Thymus (tissue), 11 donors: ENCODE data around the gene TEX13B. TPM values are rescaled to one million over a fixed set of nuclear protein-coding genes. Genes with fewer than 3 reads are reported as not detected.
"Not testable (repeated sequence)": the region's sequence is repeated elsewhere in the genome, so short reads cannot be mapped to it uniquely, and the experiment has no call there.

Source experiments
- DNase-seq, 9 donors: peaks; one replicate each; pipeline ENCODE4 v3.0.0-alpha.2; 2013; ENCODE audit warnings: low spot score in 9 of 9, low read depth in 6 of 9, missing footprints in 1 of 9
- H3K27ac ChIP-seq, 2 donors: one replicate each; pipeline ENCODE4 v1.5.1; 2013; ENCODE audit warnings: control low read depth in 1 of 2, low read depth in 1 of 2, low read length in 1 of 2, mild to moderate bottlenecking in 1 of 2, moderate library complexity in 1 of 2
- H3K27me3 ChIP-seq, 2 donors: one replicate each; pipeline ENCODE4 v1.5.1; 2013; ENCODE audit warnings: low read length in 1 of 2; ENCODE audit not compliant: control insufficient read depth in 2 of 2, insufficient read depth in 1 of 2
- H3K36me3 ChIP-seq, 2 donors: one replicate each; pipeline ENCODE4 v1.5.1; 2013; ENCODE audit warnings: low read length in 1 of 2, mild to moderate bottlenecking in 1 of 2, moderate library complexity in 1 of 2; ENCODE audit not compliant: control insufficient read depth in 2 of 2, insufficient read depth in 2 of 2
- H3K4me1 ChIP-seq, 2 donors: one replicate each; pipeline ENCODE4 v1.5.1; 2013; ENCODE audit warnings: low read length in 2 of 2; ENCODE audit not compliant: control insufficient read depth in 2 of 2, insufficient read depth in 2 of 2
- H3K4me3 ChIP-seq, 2 donors: one replicate each; pipeline ENCODE4 v1.5.1; 2013; ENCODE audit warnings: low read length in 2 of 2, control low read depth in 1 of 2, mild to moderate bottlenecking in 1 of 2
- H3K9me3 ChIP-seq, 2 donors: one replicate each; pipeline ENCODE4 v1.5.1; 2013; ENCODE audit warnings: low read length in 1 of 2, mild to moderate bottlenecking in 1 of 2; ENCODE audit not compliant: control insufficient read depth in 2 of 2, insufficient read depth in 1 of 2
- WGBS: extraction: QIAGEN DNeasy Blood & Tissue Kit; methylation state at CpG from one replicate; pipeline ENCODE4 v1.1.7; 2013; 5-methylcytosine and 5-hydroxymethylcytosine counted together
- polyA plus RNA-seq: library from polyadenylated mRNA; stranded (reverse); fragments of 200-250 nt; gene quantifications from one replicate; pipeline ENCODE4 v1.2.3, GENCODE V29; 2013
- total RNA-seq: library from RNA; stranded (reverse); fragments of 120-200 nt; gene quantifications from one replicate; pipeline ENCODE4 v1.2.4, GENCODE V29; 2013
- donor health status: healthy.

Gene TEX13B
- total and polyA plus RNA-seq, 2 donors = not detected

GRCh38 chrX:107970073-107970472, 12.1 kb downstream of the TEX13B start:
- Histone ChIP-seq H3K4me3 (no peak overlapping the region), H3K36me3 (no peaks in the 10 kb centered on the region), H3K9me3 (no peaks in the 10 kb centered on the region), H3K27ac (no peak overlapping the region), H3K4me1 (no peaks in the 10 kb centered on the region), H3K27me3 (no peaks in the 10 kb centered on the region)
- no peak for DNase-seq
- WGBS = 86% methylated on average over 2 of the region's 2 CpGs

GRCh38 chrX:107968623-107969022, 13.5 kb downstream of the TEX13B start:
- Histone ChIP-seq H3K27ac (no peak overlapping the region), H3K4me3 (no peak overlapping the region), H3K9me3 (no peaks in the 10 kb centered on the region), H3K4me1 (no peaks in the 10 kb centered on the region), H3K36me3 (no peaks in the 10 kb centered on the region), H3K27me3 (no peaks in the 10 kb centered on the region)
- no peak for DNase-seq
- 90% methylated on average over 5 of the region's 5 CpGs for WGBS

GRCh38 chrX:107955337-107955736, 26.8 kb downstream of the TEX13B start:
- not testable (repeated sequence) for H3K27me3 ChIP-seq, DNase-seq, H3K4me3 ChIP-seq, H3K9me3 ChIP-seq, H3K36me3 ChIP-seq, H3K27ac ChIP-seq, H3K4me1 ChIP-seq

GRCh38 chrX:107940095-107940494, 42.1 kb downstream of the TEX13B start:
- H3K9me3 ChIP-seq = peaks cover 0 to 3% of the 10 kb centered on the region in 2 donors
- no peak for DNase-seq

GRCh38 chrX:107936434-107936730, 45.8 kb downstream of the TEX13B start:
- H3K4me1 ChIP-seq = no peaks in the 10 kb centered on the region
- H3K27me3 ChIP-seq = peaks cover 0 to 10% of the 10 kb centered on the region in 2 donors
- no peaks in the 10 kb centered on the region for H3K36me3 ChIP-seq
- peaks cover 0 to 3% of the 10 kb centered on the region in 2 donors for H3K9me3 ChIP-seq
- DNase-seq = no peak
- 38% methylated on average over 16 of the region's 16 CpGs for WGBS
- no peak overlapping the region for H3K4me3 ChIP-seq
- no peak overlapping the region for H3K27ac ChIP-seq

More at GRCh38 chrX:107940095-107940494, 42.1 kb downstream of the TEX13B start:
- H3K36me3 ChIP-seq = no peaks in the 10 kb centered on the region
- no peak overlapping the region for H3K4me3 ChIP-seq
- no peak overlapping the region for H3K27ac ChIP-seq
- WGBS = 91% methylated on average over 3 of the region's 3 CpGs
- H3K4me1 ChIP-seq = no peaks in the 10 kb centered on the region
- H3K27me3 ChIP-seq = peaks cover 0 to 10% of the 10 kb centered on the region in 2 donors

GRCh38 chrX:107935664-107936433, 46.3 kb downstream of the TEX13B start:
- 18% methylated on average over 48 of the region's 48 CpGs for WGBS
- no peak overlapping the region for H3K4me3 ChIP-seq
- no peak for DNase-seq
- no peaks in the 10 kb centered on the region for H3K4me1 ChIP-seq
- H3K9me3 ChIP-seq = peaks cover 0 to 3% of the 10 kb centered on the region in 2 donors
- H3K27me3 ChIP-seq = peaks cover 0 to 10% of the 10 kb centered on the region in 2 donors
- H3K27ac ChIP-seq = no peak overlapping the region
- H3K36me3 ChIP-seq = no peaks in the 10 kb centered on the region

GRCh38 chrX:107935200-107935599, 47.0 kb downstream of the TEX13B start:
- H3K9me3 ChIP-seq = peaks cover 0 to 3% of the 10 kb centered on the region in 2 donors
- H3K4me3 ChIP-seq = no peak overlapping the region
- peaks cover 0 to 10% of the 10 kb centered on the region in 2 donors for H3K27me3 ChIP-seq
- H3K36me3 ChIP-seq = no peaks in the 10 kb centered on the region
- H3K27ac ChIP-seq = no peak overlapping the region
- WGBS = 80% methylated on average over 7 of the region's 7 CpGs
- DNase-seq = no peak
- no peaks in the 10 kb centered on the region for H3K4me1 ChIP-seq

GRCh38 chrX:107934262-107934661, 47.9 kb downstream of the TEX13B start:
- Histone ChIP-seq H3K4me1 (no peaks in the 10 kb centered on the region), H3K36me3 (no peaks in the 10 kb centered on the region), H3K9me3 (peaks cover 0 to 3% of the 10 kb centered on the region in 2 donors), H3K4me3 (no peak overlapping the region), H3K27ac (no peak overlapping the region), H3K27me3 (peaks cover 0 to 10% of the 10 kb centered on the region in 2 donors)
- WGBS = 95% methylated on average over 1 of the region's 1 CpG
- no peak for DNase-seq
